Erythroblast (primary cell): Measurements from ENCODE around the gene NRXN3.

ENCODE experiments used
- DNase-seq, 2 experiments: peaks; one replicate each; lab custom pipeline; 2025; lab: John Stamatoyannopoulos, UW
- GATA1 ChIP-seq: IDR thresholded peaks from 2 replicates; pipeline ENCODE4 v1.6.1; 2011; ENCODE audit warnings: low read depth, mild to moderate bottlenecking, control low read depth, low read length, moderate library complexity
- POLR2A ChIP-seq: IDR thresholded peaks from 2 replicates; pipeline ENCODE4 v1.6.1; 2011; ENCODE audit warnings: mild to moderate bottlenecking, low read length

The NRXN3 gene

GRCh38 chr14:78762331-78762730 lies 592.2 kb downstream of the NRXN3 start:
- no peak for TF ChIP-seq GATA1
- TF ChIP-seq POLR2A: no peak
- no peak for DNase-seq

DNA sequence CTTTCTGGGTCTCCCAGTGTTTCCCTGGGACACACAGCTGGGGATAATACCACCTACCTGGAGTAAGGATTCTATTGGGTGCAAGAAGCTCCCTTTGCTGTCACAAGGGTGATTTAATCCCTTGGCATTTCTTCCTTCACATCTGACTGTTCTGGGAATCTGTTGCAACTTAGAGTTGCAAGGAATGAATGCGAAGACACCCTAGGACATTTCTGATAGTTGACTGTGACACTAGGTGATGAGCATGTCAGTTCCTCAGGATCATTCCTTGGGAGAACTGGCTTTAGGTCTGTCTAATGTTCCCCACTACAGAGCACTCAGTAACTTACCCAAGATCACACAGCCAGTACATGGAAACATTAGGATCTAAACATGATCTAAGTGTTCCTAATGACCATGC lies 593.6 kb downstream of the NRXN3 start:
- no peak for DNase-seq
- no peak for TF ChIP-seq GATA1
- no peak for TF ChIP-seq POLR2A

GRCh38 chr14:78764240-78764639 lies 594.1 kb downstream of the NRXN3 start:
- TF ChIP-seq POLR2A (no peak), GATA1 (no peak)
- no peak for DNase-seq

- TF ChIP-seq POLR2A (no peak), GATA1 (no peak)
- DNase-seq: no peak
These were observed 594.5 kb downstream of the NRXN3 start for GRCh38 chr14:78764645-78765044.

DNA sequence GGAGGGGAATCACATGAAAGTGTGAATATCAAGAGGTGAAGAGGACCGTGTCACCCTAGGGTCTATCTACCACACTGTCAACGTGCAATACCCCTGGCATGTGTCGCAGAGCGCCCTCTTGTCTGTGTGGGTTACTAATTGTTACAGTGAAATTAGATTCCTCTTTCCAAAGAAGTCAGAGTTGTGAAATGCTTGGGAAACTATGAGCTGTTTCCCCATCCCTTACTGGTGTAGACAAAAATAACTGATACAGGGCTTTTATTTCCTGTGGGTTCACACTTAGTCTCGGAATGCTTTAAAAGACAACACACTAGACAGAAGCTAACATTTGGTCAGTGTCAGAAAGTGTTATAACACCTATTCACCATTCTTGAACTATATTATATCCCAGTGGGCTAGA lies 597.3 kb downstream of the NRXN3 start:
- TF ChIP-seq POLR2A (no peak), GATA1 (no peak)
- no peak for DNase-seq

DNA sequence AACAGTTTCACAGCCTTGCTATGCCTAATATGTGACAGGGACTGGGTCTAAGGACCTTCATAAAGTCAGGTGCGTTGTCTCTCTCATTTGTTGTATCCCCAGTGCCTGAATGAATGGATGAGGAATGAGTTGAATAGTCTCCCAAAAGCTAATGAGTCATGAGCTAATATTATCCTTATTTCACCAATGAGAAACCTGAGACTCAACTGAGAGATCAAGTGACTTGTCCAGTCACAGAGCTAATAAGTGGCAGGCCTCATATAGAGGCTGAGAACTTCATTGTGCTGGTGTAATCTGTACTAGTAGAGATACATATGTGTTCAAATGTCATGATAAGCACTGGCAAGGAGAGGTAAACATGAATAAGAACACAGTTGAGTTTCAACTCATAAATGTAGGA lies 612.4 kb downstream of the NRXN3 start:
- TF ChIP-seq POLR2A (no peak), GATA1 (no peak)
- DNase-seq: no peak

- DNase-seq: no peak
- no peak for TF ChIP-seq GATA1
- no peak for TF ChIP-seq POLR2A
These were observed 615.1 kb downstream of the NRXN3 start for GRCh38 chr14:78785265-78785664.

GRCh38 chr14:78788467-78789360 lies 618.5 kb downstream of the NRXN3 start:
- no peak for TF ChIP-seq POLR2A
- TF ChIP-seq GATA1: no peak
- DNase-seq: no peak

GRCh38 chr14:78790271-78790670 lies 620.1 kb downstream of the NRXN3 start:
- no peak for DNase-seq
- TF ChIP-seq GATA1: no peak
- no peak for TF ChIP-seq POLR2A

DNA sequence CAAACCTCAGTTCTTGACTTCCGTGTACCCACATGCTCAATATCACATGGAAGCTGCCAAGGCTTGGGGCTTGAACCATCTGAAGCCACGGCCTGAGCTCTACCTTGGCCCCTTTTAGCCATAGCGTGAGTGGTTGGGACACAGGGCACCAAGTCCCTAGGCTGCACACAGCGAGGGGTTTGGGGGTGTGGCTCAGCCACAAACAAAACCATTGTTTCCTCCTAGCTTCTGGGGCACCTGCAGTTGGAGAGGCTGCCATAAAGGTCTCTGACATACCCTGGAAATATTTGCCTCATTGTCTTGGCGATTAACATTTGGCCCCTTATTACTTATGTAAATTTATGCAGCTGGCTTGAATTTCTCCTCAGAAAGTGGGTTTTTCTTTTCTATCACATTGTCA lies 628.6 kb downstream of the NRXN3 start:
- DNase-seq: no peak
- TF ChIP-seq GATA1 (no peak), POLR2A (no peak)

DNA sequence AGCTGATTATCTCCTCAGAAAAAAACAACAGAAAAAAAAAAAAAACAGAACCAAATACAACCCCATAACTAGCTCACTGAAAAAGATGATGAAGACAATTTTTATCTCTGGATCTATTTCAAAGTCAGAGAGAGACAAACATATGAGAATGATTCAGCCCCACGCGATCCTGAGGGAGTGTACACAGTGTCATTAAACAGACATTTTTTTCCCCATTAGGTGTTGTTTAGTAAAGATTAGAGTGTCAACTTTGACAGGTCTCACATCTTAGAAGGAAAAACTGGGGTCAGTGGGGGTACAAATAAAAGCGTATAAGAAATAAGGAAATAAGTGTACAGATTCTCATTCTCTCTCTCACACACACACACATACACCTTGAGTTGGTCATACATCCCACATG lies 635.4 kb downstream of the NRXN3 start:
- DNase-seq: no peak
- TF ChIP-seq POLR2A (no peak), GATA1 (no peak)

DNA sequence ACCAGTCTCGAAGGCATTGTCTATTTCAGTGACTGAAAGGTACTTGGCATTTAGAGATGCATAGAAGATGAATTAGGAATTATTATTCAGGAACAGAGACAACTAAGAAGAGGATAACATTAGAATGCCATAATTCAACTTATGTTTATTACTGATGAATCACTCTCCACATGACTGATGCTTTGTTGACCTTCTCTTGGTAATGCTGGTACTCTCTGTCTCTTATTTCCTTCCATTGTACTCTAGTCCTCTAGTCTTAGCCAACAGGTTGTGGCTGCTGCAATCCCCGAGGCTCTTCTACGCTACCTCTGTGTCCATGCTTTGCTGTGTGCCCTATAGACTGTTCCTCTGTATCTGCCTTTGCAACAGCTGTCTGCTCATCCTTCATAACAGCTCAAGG lies 652.9 kb downstream of the NRXN3 start:
- no peak for DNase-seq
- TF ChIP-seq GATA1 (no peak), POLR2A (no peak)

DNA sequence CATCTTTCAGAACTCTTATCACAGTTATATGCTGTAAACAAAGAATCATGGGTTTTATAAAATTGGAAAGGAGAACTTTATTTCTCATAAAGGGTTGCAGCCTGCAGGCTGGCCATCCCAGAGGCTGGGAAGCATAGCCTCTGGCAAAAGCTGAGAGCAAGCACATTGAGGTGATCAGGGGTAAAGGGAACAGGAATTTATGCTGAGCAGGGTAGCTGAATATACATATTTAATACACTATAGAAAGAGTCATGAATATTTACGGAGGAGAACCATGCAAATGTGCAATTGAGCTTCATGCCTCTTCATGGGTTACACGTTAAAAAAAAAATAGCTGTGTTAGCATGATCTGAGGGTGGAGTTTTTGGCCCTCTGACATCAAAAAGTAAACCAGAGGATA lies 653.3 kb downstream of the NRXN3 start:
- DNase-seq: no peak
- no peak for TF ChIP-seq GATA1
- TF ChIP-seq POLR2A: no peak

DNA sequence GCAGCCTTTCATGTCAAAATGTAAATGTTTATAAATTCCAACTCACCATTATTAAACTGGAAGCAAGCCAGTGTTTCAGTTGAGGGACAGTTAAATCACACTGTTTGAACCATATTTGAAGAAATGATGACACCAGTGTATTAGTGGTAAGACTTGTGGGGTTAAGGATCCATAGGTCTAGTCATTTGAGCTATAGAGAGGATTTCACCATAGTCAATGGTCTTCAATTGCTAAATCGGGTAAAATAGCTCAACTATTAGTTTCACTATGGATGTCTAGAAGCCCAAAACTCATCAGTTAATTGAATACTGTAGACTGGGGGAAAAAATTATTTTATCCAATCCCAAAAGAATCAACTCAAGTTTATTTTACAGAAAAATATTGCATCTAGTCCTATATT lies 659.1 kb downstream of the NRXN3 start:
- TF ChIP-seq GATA1 (no peak), POLR2A (no peak)
- DNase-seq: no peak
